NCI-H1092 (cell line): ENCODE measurements around the gene PANK4.

Experiments used
- DNase-seq: peaks from one replicate; lab custom pipeline; 2025; lab: John Stamatoyannopoulos, UW

PANK4 gene

GRCh38 chr1:2512862-2513421 is 13.5 kb downstream of the PANK4 start:
- no peak for DNase-seq

GRCh38 chr1:2510366-2511155 is 15.8 kb downstream of the PANK4 start:
- DNase-seq = no peak

- no peak for DNase-seq
Observed at GRCh38 chr1:2509589-2509988, 16.8 kb downstream of the PANK4 start.

- no peak for DNase-seq
Observed at GRCh38 chr1:2508751-2509150, 17.6 kb downstream of the PANK4 start.

- no peak for DNase-seq
Observed at GRCh38 chr1:2508180-2508579, 18.2 kb downstream of the PANK4 start.

DNA sequence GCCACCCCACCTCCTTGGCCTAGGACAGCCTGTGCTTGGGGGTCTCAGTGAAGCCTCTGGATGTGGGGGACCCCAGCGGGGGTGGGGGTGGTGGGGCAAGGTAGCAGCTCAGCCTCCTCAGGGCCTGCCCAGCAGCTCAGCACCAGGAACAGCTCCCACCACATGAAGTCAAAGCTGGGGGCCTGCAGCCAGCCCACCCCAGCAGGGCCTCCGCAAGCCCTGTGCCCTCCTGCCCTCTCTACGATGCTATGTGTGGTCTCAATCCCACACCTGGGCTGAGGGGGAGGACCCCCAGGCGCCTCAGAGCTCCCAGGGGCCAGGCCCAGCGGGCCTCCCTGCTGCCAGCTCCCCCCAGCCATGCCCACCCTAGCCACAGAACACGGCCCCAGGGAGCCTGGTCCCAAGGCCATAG is 18.6 kb downstream of the PANK4 start:
- DNase-seq = no peak

DNA sequence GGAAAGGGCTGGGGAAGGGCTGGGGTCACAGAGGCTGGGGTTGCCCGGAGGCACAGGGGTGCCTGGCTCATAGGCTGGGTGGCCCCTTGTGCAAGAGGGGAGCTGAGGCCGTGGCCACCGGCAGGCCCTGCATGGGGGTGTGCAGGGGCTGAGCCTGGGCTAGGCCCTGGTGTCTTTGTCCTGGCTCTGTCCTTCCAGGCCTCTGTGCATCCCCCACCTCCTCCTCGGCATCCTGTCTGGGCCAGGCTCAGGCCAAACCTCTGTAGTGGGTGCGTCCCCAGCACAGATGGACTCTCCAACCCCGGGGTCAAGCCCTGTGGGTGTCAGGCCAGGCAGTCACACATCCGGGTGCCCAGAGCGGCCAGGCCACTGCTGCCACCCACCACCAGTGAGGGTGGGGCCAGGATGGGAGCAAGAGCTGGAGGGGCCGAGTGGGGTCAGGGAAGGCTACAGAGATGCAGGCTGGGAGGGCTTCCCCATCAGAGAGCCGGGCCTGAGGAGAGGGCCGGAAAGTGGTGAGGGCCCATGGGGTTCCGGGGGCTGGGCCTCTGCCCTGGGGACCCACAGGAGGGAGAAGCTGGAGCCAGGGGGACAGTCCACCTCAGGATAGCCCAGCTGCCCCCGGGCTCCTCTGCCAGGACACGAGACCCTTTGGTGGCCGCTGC is 19.4 kb downstream of the PANK4 start:
- DNase-seq = no peak

GRCh38 chr1:2506007-2506860 is 20.2 kb downstream of the PANK4 start:
- no peak for DNase-seq

GRCh38 chr1:2505461-2505994 is 20.9 kb downstream of the PANK4 start:
- no peak for DNase-seq

- DNase-seq = no peak
Observed at GRCh38 chr1:2504949-2505272, 21.5 kb downstream of the PANK4 start.

DNA sequence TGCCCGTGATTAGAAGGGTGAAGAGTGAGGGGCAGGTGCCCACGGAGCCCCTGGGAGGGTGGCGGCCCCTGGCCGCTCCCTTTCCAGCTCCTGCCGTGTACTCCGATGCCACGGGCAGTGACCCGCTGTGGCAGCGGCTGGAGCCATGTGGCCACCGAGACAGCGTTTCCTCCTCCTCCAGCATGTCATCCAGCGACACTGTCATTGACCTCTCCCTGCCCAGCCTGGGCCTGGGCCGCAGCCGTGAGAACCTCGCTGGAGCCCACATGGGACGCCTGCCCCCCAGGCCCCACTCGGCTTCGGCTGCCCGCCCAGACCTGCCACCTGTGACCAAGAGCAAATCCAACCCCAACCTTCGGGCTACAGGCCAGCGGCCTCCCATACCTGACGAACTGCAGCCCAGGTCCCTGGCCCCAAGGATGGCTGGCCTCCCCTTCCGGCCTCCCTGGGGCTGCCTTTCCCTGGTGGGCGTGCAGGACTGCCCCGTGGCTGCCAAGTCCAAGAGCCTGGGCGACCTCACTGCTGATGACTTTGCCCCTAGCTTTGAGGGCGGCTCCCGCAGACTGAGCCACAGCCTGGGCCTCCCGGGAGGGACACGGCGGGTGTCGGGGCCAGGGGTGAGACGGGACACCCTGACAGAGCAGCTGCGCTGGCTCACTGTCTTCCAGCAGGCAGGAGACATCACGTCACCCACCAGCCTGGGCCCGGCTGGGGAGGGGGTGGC is 22.0 kb downstream of the PANK4 start:
- no peak for DNase-seq

GRCh38 chr1:2503554-2504224 is 22.7 kb downstream of the PANK4 start:
- DNase-seq = no peak

- DNase-seq = no peak
Observed at GRCh38 chr1:2502661-2503553, 23.5 kb downstream of the PANK4 start.

- DNase-seq = no peak
Observed at GRCh38 chr1:2502210-2502609, 24.2 kb downstream of the PANK4 start.

DNA sequence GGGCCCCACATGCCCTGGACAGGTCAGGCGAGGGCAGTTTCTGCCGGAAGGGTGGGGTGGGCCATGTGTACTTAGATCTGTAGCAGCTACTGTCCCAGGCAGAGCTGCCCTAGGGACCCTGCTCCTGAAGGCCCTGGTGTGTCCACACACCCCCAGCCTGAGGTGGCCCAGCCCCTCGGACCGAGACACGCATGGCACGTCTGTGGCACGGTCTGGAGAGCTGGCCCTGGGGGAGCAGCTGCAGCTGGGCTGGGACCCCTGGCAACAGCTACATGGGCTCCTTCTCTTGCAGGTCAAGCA is 24.6 kb downstream of the PANK4 start:
- DNase-seq = no peak

DNA sequence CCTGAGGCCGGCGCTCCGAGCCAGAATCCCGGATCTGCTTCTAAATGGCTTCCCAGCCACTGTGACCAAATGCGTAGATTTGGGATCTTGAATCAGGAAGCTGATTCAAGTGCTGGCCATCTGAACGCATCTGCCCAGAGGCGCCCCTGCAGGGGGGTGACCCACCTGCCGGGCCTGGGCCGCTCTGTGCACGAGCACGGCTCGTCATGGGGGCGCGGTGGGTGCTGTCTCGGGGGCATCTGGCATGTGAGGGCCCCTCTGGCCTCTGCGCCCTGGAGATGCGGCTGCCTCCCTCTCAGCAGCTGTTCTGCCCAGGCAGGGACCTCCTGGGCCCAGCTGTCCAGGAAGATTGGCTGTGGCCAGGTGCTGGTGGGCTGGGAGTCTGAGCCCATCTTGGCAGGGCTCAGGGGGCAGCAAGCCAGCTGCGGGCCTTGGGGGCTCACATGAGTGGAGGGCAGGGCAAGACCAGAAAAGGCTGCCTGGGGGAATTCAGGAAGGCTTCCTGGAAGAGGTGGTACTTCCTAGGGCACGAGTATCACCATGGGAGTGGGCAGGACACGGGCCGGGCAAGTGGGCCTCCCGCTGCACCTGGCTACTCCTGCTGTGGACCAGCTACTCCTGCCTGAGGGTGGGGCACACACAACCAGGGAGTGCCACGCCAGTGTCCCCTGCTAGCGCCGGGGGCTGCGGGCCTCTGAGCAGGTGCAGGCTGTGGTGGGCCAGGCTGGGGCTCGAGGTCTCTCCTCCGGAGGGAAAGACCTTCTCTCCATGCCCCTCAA is 25.2 kb downstream of the PANK4 start:
- no peak for DNase-seq

- no peak for DNase-seq
Observed at GRCh38 chr1:2499986-2500596, 26.3 kb downstream of the PANK4 start.

DNA sequence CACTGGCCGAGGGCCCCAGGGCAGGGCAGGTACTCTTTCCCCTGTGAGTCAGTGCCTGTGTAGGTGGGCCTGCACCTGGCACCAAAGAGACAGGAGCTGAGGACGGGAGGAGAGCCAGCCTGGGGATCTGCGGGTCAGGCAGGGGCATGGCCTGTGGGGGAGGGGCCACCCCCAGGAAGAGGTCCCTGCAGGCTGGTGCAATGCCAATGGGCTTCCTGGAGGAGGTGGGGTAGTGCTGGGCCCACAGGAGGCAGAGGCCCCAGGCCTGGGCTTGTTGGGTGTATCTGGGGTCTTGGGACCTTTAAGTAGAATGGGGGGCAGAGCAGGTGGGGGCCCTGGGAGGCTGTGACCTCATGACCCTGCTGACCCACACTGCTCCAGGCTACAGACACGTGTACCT is 27.1 kb downstream of the PANK4 start:
- DNase-seq = no peak

DNA sequence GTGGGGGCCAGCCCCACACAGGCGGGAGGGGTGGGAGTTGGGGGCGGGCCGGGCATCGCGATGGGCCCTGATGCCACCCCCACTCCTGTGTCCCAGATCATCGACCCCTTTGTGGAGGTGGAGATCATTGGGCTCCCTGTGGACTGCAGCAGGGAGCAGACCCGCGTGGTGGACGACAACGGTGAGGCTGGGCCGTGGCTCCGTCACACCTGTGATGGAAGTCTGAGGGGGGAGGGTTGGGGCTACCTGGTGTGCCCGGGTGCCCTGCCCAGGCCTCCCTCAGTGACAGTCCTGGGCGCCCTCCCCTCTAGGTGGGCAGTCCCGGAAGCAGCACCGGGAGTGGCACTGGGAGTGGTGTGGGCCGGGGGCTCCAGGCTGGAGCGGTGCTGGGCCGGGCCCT is 27.7 kb downstream of the PANK4 start:
- DNase-seq = no peak
